IPS-20b (cell line): ENCODE measurements around the gene BSN.

Source experiments
- H3K27ac ChIP-seq: one replicate; pipeline ENCODE4 v1.5.1; 2013; ENCODE audit warnings: low read length
- H3K27me3 ChIP-seq: 2 replicates; pipeline ENCODE4 v1.6.1; 2013; ENCODE audit warnings: mild to moderate bottlenecking, low read length, inconsistent platforms; ENCODE audit not compliant: insufficient read depth
- H3K36me3 ChIP-seq: 2 replicates; pipeline ENCODE4 v1.6.1; 2013; ENCODE audit warnings: low read depth, mild to moderate bottlenecking, inconsistent platforms, low read length, moderate library complexity; ENCODE audit not compliant: insufficient read depth
- H3K4me1 ChIP-seq: 2 replicates; pipeline ENCODE4 v1.6.1; 2013; ENCODE audit warnings: mild to moderate bottlenecking, control low read depth, inconsistent platforms, low read length, moderate library complexity; ENCODE audit not compliant: insufficient read depth
- H3K4me3 ChIP-seq: 2 replicates; pipeline ENCODE4 v1.5.1; 2013; ENCODE audit warnings: mild to moderate bottlenecking, low read length, inconsistent platforms
- H3K9ac ChIP-seq: 2 replicates; pipeline ENCODE4 v1.6.1; 2013; ENCODE audit warnings: low read depth, mild to moderate bottlenecking, inconsistent platforms, low read length, moderate library complexity
- H3K9me3 ChIP-seq: 2 replicates; pipeline ENCODE4 v1.6.1; 2013; ENCODE audit warnings: mild to moderate bottlenecking, low read depth, low read length, inconsistent platforms; ENCODE audit not compliant: insufficient read depth

Gene BSN

DNA sequence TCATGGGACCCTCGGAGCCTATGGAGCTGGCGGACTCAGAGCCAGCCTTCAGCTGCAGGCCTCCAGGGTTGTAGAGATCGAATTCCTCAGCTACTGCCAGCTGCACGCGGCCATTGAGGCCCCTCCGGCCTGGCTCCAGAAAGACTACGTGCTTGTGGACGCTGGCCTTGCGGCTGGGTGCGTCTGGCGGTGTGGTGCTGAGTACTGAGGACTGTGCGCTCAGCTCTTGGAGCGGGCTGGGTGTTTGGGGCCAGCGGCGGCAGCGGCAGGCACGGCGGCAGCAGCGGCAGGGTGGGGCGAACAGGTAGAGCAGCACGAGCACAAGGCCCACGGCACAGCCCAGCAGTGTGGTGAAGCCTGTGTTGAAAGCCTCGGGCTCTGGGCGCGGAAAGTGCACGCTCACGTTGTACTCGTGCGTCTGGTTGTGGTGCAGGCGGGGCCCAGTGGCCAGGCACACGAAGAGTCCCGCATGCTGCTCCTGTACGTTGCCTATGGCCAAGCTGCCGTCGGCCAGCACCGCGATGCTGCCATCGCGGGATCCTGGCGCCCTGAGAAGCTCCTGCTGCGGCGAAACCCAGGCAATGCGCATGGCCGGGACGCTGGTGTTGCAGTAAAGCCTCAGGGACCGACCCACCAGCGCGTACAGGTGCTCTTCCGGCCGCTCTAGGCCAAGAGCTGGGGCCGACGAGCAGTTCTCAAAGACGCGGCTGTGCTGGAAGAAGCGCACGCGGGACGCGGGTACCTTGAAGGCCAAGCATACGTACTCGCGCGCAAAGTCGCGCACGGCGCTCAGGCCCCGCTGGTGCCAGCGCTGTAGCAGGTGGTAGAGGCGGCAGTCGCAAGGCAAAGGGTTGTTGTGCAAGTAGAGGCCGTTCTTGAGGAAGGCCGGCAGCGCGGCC, 163.9 kb downstream of the BSN start:
- H3K9ac ChIP-seq: peak overlapping the region; percentile 87; the same call in 1 of the 2 replicates
- H3K9me3 ChIP-seq: no peaks in the 10 kb centered on the region
- H3K27ac ChIP-seq: no peak overlapping the region
- no peaks in the 10 kb centered on the region for H3K27me3 ChIP-seq
- peak overlapping the region; percentile 78; the same call in 1 of the 2 replicates for H3K4me3 ChIP-seq
- peaks cover 29% of the 10 kb centered on the region for H3K36me3 ChIP-seq
- peaks cover 3% of the 10 kb centered on the region; the same call in 1 of the 2 replicates for H3K4me1 ChIP-seq

DNA sequence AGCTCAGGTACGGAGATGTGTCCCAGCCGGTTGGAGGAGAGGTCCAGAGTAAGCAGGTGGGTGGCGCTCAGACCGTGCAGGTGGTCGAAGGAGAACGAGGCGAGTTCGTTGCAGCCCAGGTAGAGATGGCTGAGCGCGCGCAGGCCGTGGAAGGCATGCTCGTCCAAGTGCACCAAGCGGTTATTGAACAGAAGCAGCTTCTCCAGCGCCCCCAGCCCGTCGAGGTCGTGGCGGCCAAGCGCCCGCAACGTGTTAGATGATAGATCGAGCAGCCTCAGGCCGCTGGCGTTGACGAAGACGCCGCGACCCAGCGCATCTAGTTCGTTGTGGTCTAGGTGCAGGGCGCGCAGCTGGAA, 164.6 kb downstream of the BSN start:
- no peaks in the 10 kb centered on the region for H3K27me3 ChIP-seq
- H3K9ac ChIP-seq: peak overlapping the region; percentile 87

DNA sequence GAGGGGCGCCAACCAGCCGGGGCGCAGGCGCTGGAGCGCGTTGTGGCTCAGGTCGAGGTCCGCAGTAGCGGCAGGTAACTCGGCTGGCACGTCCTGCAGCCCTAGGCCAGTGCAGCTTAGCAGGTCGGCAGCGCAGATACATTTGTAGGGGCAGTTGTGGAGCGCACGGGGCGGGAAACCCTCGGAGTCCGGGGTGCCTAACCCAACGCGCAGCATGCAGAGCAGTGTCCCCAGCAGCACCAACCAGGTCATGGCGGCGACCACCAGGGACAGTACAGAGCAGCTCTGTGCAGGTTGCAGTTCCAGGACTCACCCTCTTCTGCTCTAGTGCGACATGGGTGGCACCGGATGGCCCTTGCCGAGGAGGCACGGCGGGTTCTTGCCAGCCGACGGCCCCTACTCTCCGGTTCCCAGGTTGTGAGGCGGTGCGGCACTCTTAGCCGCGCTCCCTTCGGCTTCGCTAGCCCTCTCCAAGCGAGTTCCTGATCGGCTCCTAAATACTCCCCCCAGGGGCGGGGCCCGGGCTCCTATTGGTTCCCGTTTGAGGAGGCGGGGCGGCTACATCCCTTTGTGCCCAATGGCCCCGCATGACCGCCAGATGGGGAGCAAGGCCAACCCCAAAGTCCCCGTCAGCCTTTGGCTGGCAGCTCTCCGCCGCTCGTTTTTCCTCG, 165.1 kb downstream of the BSN start, which contains the start of gene AMIGO3:
AMIGO3 (minus strand) TSS at position 471 of the 671 bp plus-strand sequence; CDS start at position 252, 219 bp downstream.
- Histone ChIP-seq H3K36me3 (peaks cover 29% of the 10 kb centered on the region), H3K4me3 (peak within 1 kb of the TSS; percentile 78), H3K9me3 (no peaks in the 10 kb centered on the region), H3K27me3 (no peaks in the 10 kb centered on the region), H3K9ac (peak within 1 kb of the TSS; percentile 87), H3K4me1 (peaks cover 3% of the 10 kb centered on the region; the same call in 1 of the 2 replicates), H3K27ac (no peak within 1 kb of the TSS)

More for the DNA sequence above, 164.6 kb downstream of the BSN start:
- Histone ChIP-seq H3K36me3 (peaks cover 29% of the 10 kb centered on the region), H3K4me3 (peak overlapping the region; percentile 78), H3K9me3 (no peaks in the 10 kb centered on the region), H3K27ac (no peak overlapping the region), H3K4me1 (peaks cover 3% of the 10 kb centered on the region; the same call in 1 of the 2 replicates)
